HEK293 (cell line): ENCODE measurements around the gene POC5.

Experiments used
- CTCF ChIA-PET: fragments of 350-600 bp; formaldehyde crosslinking; extraction: SDS; loops from one replicate; lab custom pipeline; 2021; ENCODE audit warnings: antibody characterized with exemption; lab: Yijun Ruan, JAX
- POLR2A ChIA-PET: fragments of 300-600 bp; formaldehyde crosslinking; extraction: SDS; loops from one replicate; lab custom pipeline; 2020; ENCODE audit warnings: antibody characterized with exemption, inconsistent platforms; lab: Yijun Ruan, JAX
- H3K27ac ChIP-seq: fragments of 200-500 bp; sonication (Bioruptor generic); 2 replicates; pipeline ENCODE4 v1.5.1; 2014; ENCODE audit warnings: low read depth, low read length, control low read depth, inconsistent platforms; ENCODE audit errors: extremely low read depth
- H3K36me3 ChIP-seq, 2 experiments: fragments of 200-500 bp in 1 of 2; sonication (Bioruptor generic) in 1 of 2; 1 replicate in 1 of 2; 2 replicates in 1 of 2; pipeline ENCODE4 v1.5.1; 2014 to 2017; ENCODE audit warnings: inconsistent platforms in 2 of 2, low read length in 2 of 2; ENCODE audit not compliant: control insufficient read depth in 2 of 2, insufficient read depth in 1 of 2
- H3K4me1 ChIP-seq: fragments of 200-500 bp; sonication (Bioruptor generic); 2 replicates; pipeline ENCODE4 v1.5.1; 2014; ENCODE audit warnings: mild to moderate bottlenecking, low read length, inconsistent platforms; ENCODE audit not compliant: control insufficient read depth, insufficient read depth
- H3K4me3 ChIP-seq: 2 replicates; pipeline ENCODE4 v1.5.1; 2011; ENCODE audit warnings: low read depth, mild to moderate bottlenecking, control low read depth, low read length, moderate library complexity
- H3K9me3 ChIP-seq: fragments of 200-500 bp; sonication (Bioruptor generic); 2 replicates; pipeline ENCODE4 v1.5.1; 2014; ENCODE audit warnings: low read depth, low read length, inconsistent platforms; ENCODE audit not compliant: control insufficient read depth, insufficient read depth
- BCL11B ChIP-seq: fragments of 450-650 bp; formaldehyde crosslinking; IDR thresholded peaks from 2 replicates; pipeline ENCODE4 v1.5.1; 2016; ENCODE audit warnings: low read depth, missing biosample characterization, missing genetic modification characterization
- KLF16 ChIP-seq: fragments of 450-650 bp; formaldehyde crosslinking; IDR thresholded peaks from 2 replicates; pipeline ENCODE4 v1.5.1; 2017; ENCODE audit warnings: missing biosample characterization, missing genetic modification characterization
- KLF9 ChIP-seq: fragments of 450-650 bp; formaldehyde crosslinking; IDR thresholded peaks from 2 replicates; pipeline ENCODE4 v1.5.1; 2016; ENCODE audit warnings: missing biosample characterization, missing genetic modification characterization, low read depth
- MYNN ChIP-seq: fragments of 450-650 bp; formaldehyde crosslinking; IDR thresholded peaks from 2 replicates; pipeline ENCODE4 v1.5.1; 2016; ENCODE audit warnings: missing biosample characterization, missing genetic modification characterization, borderline replicate concordance
- SALL2 ChIP-seq: fragments of 450-650 bp; formaldehyde crosslinking; IDR thresholded peaks from 2 replicates; pipeline ENCODE4 v1.5.0; 2017; ENCODE audit warnings: missing biosample characterization, mild to moderate bottlenecking, missing genetic modification characterization, borderline replicate concordance
- SCRT2 ChIP-seq: fragments of 450-650 bp; formaldehyde crosslinking; IDR thresholded peaks from 2 replicates; pipeline ENCODE4 v1.5.1; 2016; ENCODE audit warnings: missing biosample characterization, missing genetic modification characterization
- SP3 ChIP-seq: fragments of 450-650 bp; formaldehyde crosslinking; IDR thresholded peaks from 2 replicates; pipeline ENCODE4 v1.5.1; 2016; ENCODE audit warnings: missing biosample characterization, missing genetic modification characterization
- TRIM28 ChIP-seq: IDR thresholded peaks from 2 replicates; pipeline ENCODE4 v1.6.1; 2011; ENCODE audit warnings: low read length, control low read depth, borderline replicate concordance
- YY1 ChIP-seq: fragments of 450-650 bp; formaldehyde crosslinking; IDR thresholded peaks from 2 replicates; pipeline ENCODE4 v1.5.1; 2018; ENCODE audit warnings: missing biosample characterization, missing genetic modification characterization
- ZEB2 ChIP-seq: fragments of 450-650 bp; formaldehyde crosslinking; IDR thresholded peaks from 2 replicates; pipeline ENCODE4 v1.5.1; 2016; ENCODE audit warnings: missing biosample characterization, missing genetic modification characterization
- ZFP37 ChIP-seq: fragments of 450-650 bp; formaldehyde crosslinking; IDR thresholded peaks from 2 replicates; pipeline ENCODE4 v1.5.1; 2016; ENCODE audit warnings: missing biosample characterization, missing genetic modification characterization
- ZNF16 ChIP-seq: fragments of 450-650 bp; formaldehyde crosslinking; IDR thresholded peaks from 2 replicates; pipeline ENCODE4 v1.5.1; 2016; ENCODE audit warnings: low read depth, missing biosample characterization, missing genetic modification characterization
- ZNF175 ChIP-seq: fragments of 450-650 bp; formaldehyde crosslinking; IDR thresholded peaks from 2 replicates; pipeline ENCODE4 v1.5.1; 2016; ENCODE audit warnings: missing biosample characterization, missing genetic modification characterization
- ZNF2 ChIP-seq: fragments of 450-650 bp; formaldehyde crosslinking; IDR thresholded peaks from 2 replicates; pipeline ENCODE4 v1.5.1; 2016; ENCODE audit warnings: missing biosample characterization, missing genetic modification characterization
- ZNF202 ChIP-seq: fragments of 450-650 bp; formaldehyde crosslinking; IDR thresholded peaks from 2 replicates; pipeline ENCODE4 v1.5.1; 2016; ENCODE audit warnings: missing biosample characterization, missing genetic modification characterization, borderline replicate concordance
- ZNF239 ChIP-seq: fragments of 450-650 bp; formaldehyde crosslinking; IDR thresholded peaks from 2 replicates; pipeline ENCODE4 v1.5.1; 2016; ENCODE audit warnings: missing biosample characterization, missing genetic modification characterization
- ZNF311 ChIP-seq: fragments of 450-650 bp; formaldehyde crosslinking; IDR thresholded peaks from 2 replicates; pipeline ENCODE4 v1.5.1; 2017; ENCODE audit warnings: missing biosample characterization, missing genetic modification characterization, borderline replicate concordance
- ZNF341 ChIP-seq: fragments of 450-650 bp; formaldehyde crosslinking; IDR thresholded peaks from 2 replicates; pipeline ENCODE4; 2016; ENCODE audit warnings: low read depth, missing biosample characterization, missing genetic modification characterization
- ZNF473 ChIP-seq: fragments of 450-650 bp; formaldehyde crosslinking; IDR thresholded peaks from 2 replicates; pipeline ENCODE4 v1.5.1; 2017; ENCODE audit warnings: missing biosample characterization, missing genetic modification characterization
- ZNF544 ChIP-seq: fragments of 450-650 bp; formaldehyde crosslinking; IDR thresholded peaks from 2 replicates; pipeline ENCODE4 v1.5.0; 2017; ENCODE audit warnings: missing biosample characterization, missing genetic modification characterization
- ZNF600 ChIP-seq: fragments of 450-650 bp; formaldehyde crosslinking; IDR thresholded peaks from 2 replicates; pipeline ENCODE4 v1.5.1; 2016; ENCODE audit warnings: missing biosample characterization, missing genetic modification characterization
- ZNF610 ChIP-seq: fragments of 450-650 bp; formaldehyde crosslinking; IDR thresholded peaks from 2 replicates; pipeline ENCODE4 v1.5.1; 2016; ENCODE audit warnings: missing biosample characterization, missing genetic modification characterization, borderline replicate concordance
- ZNF623 ChIP-seq: fragments of 450-650 bp; formaldehyde crosslinking; IDR thresholded peaks from 2 replicates; pipeline ENCODE4 v1.5.1; 2016; ENCODE audit warnings: missing biosample characterization, missing genetic modification characterization
- ZNF654 ChIP-seq: fragments of 450-650 bp; formaldehyde crosslinking; IDR thresholded peaks from 2 replicates; pipeline ENCODE4 v1.5.1; 2016; ENCODE audit warnings: low read depth, missing biosample characterization, missing genetic modification characterization
- ZNF664 ChIP-seq: fragments of 450-650 bp; formaldehyde crosslinking; IDR thresholded peaks from 2 replicates; pipeline ENCODE4 v1.5.1; 2016; ENCODE audit warnings: missing biosample characterization, missing genetic modification characterization
- ZNF701 ChIP-seq: fragments of 450-650 bp; formaldehyde crosslinking; IDR thresholded peaks from 2 replicates; pipeline ENCODE4 v1.5.1; 2016; ENCODE audit warnings: missing biosample characterization, missing genetic modification characterization
- TF ChIP-seq, protein P1 (sequence below): fragments of 450-650 bp; IDR thresholded peaks from 2 replicates; pipeline ENCODE4 v1.5.1; 2018; ENCODE audit warnings: missing biosample characterization, mild to moderate bottlenecking, missing genetic modification characterization
- TF ChIP-seq, protein P2 (sequence below): fragments of 450-650 bp; formaldehyde crosslinking; IDR thresholded peaks from 2 replicates; pipeline ENCODE4 v1.5.1; 2017; ENCODE audit warnings: missing biosample characterization, mild to moderate bottlenecking, missing genetic modification characterization, moderate library complexity
- TF ChIP-seq, protein P3 (sequence below): fragments of 450-650 bp; formaldehyde crosslinking; IDR thresholded peaks from 2 replicates; pipeline ENCODE4 v1.5.1; 2016; ENCODE audit warnings: missing biosample characterization, missing genetic modification characterization
- TF ChIP-seq, protein P4 (sequence below): fragments of 450-650 bp; formaldehyde crosslinking; IDR thresholded peaks from 2 replicates; pipeline ENCODE4 v1.5.1; 2017; ENCODE audit warnings: missing biosample characterization, missing genetic modification characterization
- TF ChIP-seq, protein P5 (sequence below): fragments of 450-650 bp; formaldehyde crosslinking; IDR thresholded peaks from 2 replicates; pipeline ENCODE4 v1.5.1; 2016; ENCODE audit warnings: missing biosample characterization, missing genetic modification characterization, low read depth

Gene POC5

DNA sequence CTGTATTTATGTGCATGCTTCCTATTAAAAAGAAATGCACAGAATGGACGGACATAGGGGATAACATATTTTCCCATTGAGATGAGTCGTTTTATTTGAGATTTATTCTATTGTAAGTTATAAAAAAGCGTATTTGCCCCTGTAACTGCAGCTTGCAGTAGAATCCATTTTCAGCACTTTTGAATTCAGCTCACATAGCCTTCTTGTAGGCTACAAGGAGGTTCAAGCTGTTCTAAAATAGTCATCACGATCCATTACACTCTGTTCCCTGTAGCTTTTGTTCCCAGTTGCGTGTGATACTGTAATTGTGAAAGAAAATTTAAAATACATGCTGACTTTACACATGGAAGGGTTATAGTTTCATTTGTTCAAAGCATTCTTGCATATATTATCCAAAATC lies 40.9 kb upstream of the POC5 start:
- H3K36me3 ChIP-seq: no peaks in the 10 kb centered on the region
- CTCF ChIA-PET: no interaction called here
- TF ChIP-seq SP3 (no peak), ZNF175 (no peak), ZEB2 (tag by site-specific recombination) (no peak), ZNF544 (tag by site-specific recombination) (no peak), ZNF473 (tag by site-specific recombination) (no peak), SCRT2 (tag by site-specific recombination) (no peak), MYNN (tag by site-specific recombination) (no peak), ZNF239 (tag by site-specific recombination) (no peak), ZNF341 (tag by site-specific recombination) (no peak), ZFP37 (tag by site-specific recombination) (no peak), ZNF654 (tag by site-specific recombination) (no peak), SALL2 (tag by site-specific recombination) (no peak), KLF16 (tag by site-specific recombination) (no peak), KLF9 (tag by site-specific recombination) (no peak), ZNF600 (no peak), YY1 (no peak), ZNF16 (tag by site-specific recombination) (no peak)
- TF ChIP-seq, protein P1, sequence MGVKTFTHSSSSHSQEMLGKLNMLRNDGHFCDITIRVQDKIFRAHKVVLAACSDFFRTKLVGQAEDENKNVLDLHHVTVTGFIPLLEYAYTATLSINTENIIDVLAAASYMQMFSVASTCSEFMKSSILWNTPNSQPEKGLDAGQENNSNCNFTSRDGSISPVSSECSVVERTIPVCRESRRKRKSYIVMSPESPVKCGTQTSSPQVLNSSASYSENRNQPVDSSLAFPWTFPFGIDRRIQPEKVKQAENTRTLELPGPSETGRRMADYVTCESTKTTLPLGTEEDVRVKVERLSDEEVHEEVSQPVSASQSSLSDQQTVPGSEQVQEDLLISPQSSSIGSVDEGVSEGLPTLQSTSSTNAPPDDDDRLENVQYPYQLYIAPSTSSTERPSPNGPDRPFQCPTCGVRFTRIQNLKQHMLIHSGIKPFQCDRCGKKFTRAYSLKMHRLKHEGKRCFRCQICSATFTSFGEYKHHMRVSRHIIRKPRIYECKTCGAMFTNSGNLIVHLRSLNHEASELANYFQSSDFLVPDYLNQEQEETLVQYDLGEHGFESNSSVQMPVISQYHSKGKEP: no peak
- TF ChIP-seq, protein P2, sequence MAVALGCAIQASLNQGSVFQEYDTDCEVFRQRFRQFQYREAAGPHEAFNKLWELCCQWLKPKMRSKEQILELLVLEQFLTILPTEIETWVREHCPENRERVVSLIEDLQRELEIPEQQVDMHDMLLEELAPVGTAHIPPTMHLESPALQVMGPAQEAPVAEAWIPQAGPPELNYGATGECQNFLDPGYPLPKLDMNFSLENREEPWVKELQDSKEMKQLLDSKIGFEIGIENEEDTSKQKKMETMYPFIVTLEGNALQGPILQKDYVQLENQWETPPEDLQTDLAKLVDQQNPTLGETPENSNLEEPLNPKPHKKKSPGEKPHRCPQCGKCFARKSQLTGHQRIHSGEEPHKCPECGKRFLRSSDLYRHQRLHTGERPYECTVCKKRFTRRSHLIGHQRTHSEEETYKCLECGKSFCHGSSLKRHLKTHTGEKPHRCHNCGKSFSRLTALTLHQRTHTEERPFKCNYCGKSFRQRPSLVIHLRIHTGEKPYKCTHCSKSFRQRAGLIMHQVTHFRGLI (tag by site-specific recombination): no peak
- TF ChIP-seq, protein P3, sequence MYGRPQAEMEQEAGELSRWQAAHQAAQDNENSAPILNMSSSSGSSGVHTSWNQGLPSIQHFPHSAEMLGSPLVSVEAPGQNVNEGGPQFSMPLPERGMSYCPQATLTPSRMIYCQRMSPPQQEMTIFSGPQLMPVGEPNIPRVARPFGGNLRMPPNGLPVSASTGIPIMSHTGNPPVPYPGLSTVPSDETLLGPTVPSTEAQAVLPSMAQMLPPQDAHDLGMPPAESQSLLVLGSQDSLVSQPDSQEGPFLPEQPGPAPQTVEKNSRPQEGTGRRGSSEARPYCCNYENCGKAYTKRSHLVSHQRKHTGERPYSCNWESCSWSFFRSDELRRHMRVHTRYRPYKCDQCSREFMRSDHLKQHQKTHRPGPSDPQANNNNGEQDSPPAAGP (tag by site-specific recombination): no peak
- no peaks in the 10 kb centered on the region for H3K4me1 ChIP-seq
- no peak overlapping the region for H3K27ac ChIP-seq
- no peak overlapping the region for H3K4me3 ChIP-seq
- POLR2A ChIA-PET: no interaction called here
- no peaks in the 10 kb centered on the region for H3K9me3 ChIP-seq

DNA sequence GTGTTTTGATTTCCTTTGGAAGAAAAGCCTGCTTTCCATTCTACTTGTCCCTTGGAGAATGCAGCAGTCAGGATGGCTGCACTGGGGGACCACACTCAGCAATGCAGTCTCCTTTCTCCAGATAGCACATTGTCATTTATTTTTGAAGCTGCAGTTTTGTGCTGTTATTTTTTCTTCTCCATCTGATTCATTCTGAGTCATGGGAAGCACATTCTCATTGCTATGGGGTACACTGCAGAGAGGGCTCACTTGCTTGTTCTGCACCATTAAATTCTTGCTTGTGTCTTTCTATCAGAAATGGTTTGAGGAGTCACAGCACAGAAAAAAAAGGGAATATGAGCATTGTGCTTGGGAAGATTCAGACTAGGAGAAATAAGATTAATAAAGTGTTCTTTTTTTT lies 39.7 kb upstream of the POC5 start:
- H3K4me1 ChIP-seq: no peaks in the 10 kb centered on the region
- no peak overlapping the region for H3K27ac ChIP-seq
- no peaks in the 10 kb centered on the region for H3K36me3 ChIP-seq
- POLR2A ChIA-PET: no interaction called here
- no peaks in the 10 kb centered on the region for H3K9me3 ChIP-seq
- CTCF ChIA-PET: no interaction called here
- no peak overlapping the region for H3K4me3 ChIP-seq
- TF ChIP-seq, protein P4, sequence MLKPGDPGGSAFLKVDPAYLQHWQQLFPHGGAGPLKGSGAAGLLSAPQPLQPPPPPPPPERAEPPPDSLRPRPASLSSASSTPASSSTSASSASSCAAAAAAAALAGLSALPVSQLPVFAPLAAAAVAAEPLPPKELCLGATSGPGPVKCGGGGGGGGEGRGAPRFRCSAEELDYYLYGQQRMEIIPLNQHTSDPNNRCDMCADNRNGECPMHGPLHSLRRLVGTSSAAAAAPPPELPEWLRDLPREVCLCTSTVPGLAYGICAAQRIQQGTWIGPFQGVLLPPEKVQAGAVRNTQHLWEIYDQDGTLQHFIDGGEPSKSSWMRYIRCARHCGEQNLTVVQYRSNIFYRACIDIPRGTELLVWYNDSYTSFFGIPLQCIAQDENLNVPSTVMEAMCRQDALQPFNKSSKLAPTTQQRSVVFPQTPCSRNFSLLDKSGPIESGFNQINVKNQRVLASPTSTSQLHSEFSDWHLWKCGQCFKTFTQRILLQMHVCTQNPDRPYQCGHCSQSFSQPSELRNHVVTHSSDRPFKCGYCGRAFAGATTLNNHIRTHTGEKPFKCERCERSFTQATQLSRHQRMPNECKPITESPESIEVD (tag by site-specific recombination): no peak
- no peak for TF ChIP-seq ZNF2 (tag by site-specific recombination)
- TF ChIP-seq ZNF202 (tag by site-specific recombination): no peak
- no peak for TF ChIP-seq ZNF610 (tag by site-specific recombination)
- TF ChIP-seq, protein P5, sequence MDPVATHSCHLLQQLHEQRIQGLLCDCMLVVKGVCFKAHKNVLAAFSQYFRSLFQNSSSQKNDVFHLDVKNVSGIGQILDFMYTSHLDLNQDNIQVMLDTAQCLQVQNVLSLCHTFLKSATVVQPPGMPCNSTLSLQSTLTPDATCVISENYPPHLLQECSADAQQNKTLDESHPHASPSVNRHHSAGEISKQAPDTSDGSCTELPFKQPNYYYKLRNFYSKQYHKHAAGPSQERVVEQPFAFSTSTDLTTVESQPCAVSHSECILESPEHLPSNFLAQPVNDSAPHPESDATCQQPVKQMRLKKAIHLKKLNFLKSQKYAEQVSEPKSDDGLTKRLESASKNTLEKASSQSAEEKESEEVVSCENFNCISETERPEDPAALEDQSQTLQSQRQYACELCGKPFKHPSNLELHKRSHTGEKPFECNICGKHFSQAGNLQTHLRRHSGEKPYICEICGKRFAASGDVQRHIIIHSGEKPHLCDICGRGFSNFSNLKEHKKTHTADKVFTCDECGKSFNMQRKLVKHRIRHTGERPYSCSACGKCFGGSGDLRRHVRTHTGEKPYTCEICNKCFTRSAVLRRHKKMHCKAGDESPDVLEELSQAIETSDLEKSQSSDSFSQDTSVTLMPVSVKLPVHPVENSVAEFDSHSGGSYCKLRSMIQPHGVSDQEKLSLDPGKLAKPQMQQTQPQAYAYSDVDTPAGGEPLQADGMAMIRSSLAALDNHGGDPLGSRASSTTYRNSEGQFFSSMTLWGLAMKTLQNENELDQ (tag by site-specific recombination): no peak
- no peak for TF ChIP-seq BCL11B (tag by site-specific recombination)
- TF ChIP-seq ZNF311 (tag by site-specific recombination): no peak
- TF ChIP-seq ZNF623: no peak
- no peak for TF ChIP-seq ZNF664 (tag by site-specific recombination)
- TF ChIP-seq ZNF701 (tag by site-specific recombination): no peak
- no peak for TF ChIP-seq TRIM28
